ENCODE results near the gene ZNF629. TPM values are rescaled to one million over a fixed set of nuclear protein-coding genes. Genes with fewer than 3 reads are reported as not detected.
"Not testable (repeated sequence)": the region's sequence is repeated elsewhere in the genome, so short reads cannot be mapped to it uniquely, and the experiment has no call there.

Gene ZNF629
- total and polyA plus RNA-seq, 4 donors, result 5.7 to 16.3 (median 9.0) TPM

- peaks cover 0 to 4% (median 0%) of the 10 kb centered on the region in 5 donors for H3K4me1 ChIP-seq (ENCODE audit: control insufficient read depth in 5 of 5, insufficient read depth in 5 of 5, low read length in 5 of 5)
- no peaks in the 10 kb centered on the region for H3K27me3 ChIP-seq (ENCODE audit: control insufficient read depth in 3 of 3, insufficient read depth in 3 of 3, low read length in 2 of 3)
- no peaks in the 10 kb centered on the region for H3K9me3 ChIP-seq (ENCODE audit: control insufficient read depth in 4 of 4, insufficient read depth in 3 of 4, low read length in 3 of 4)
- DNase-seq (no peak), ATAC-seq (ENCODE audit: insufficient read depth, low FRiP score) (no peak)
- TF ChIP-seq CTCF (IDR thresholded peaks at IDR 0.05; ENCODE audit: control extremely low read depth, extremely low read depth), result no peak
- H3K9ac ChIP-seq (ENCODE audit: insufficient read depth in 1 of 2, low read length in 2 of 2), result no peak overlapping the region
- WGBS, 2 donors, result 76 to 87% methylated on average over 15 of the region's 15 CpGs
- peaks cover 0 to 6% (median 1%) of the 10 kb centered on the region in 4 donors for H3K36me3 ChIP-seq (ENCODE audit: control insufficient read depth in 4 of 4, insufficient read depth in 4 of 4, low read length in 4 of 4)
- no peak overlapping the region for H3K4me3 ChIP-seq
- H3K27ac ChIP-seq (ENCODE audit: low read depth in 1 of 2, low read length in 1 of 2), result peak overlapping the region in 1 of 2 donors; percentile 12
Measured at GRCh38 chr16:30829130-30830071, 42.4 kb upstream of the ZNF629 start.

- no peaks in the 10 kb centered on the region for H3K27me3 ChIP-seq (ENCODE audit: control insufficient read depth in 3 of 3, insufficient read depth in 3 of 3, low read length in 2 of 3)
- no peaks in the 10 kb centered on the region for H3K36me3 ChIP-seq (ENCODE audit: control insufficient read depth in 4 of 4, insufficient read depth in 4 of 4, low read length in 4 of 4)
- H3K27ac ChIP-seq (ENCODE audit: low read depth in 1 of 2, low read length in 1 of 2), result no peak overlapping the region
- 89 to 91% methylated on average over 17 of the region's 17 CpGs for WGBS, 2 donors
- ATAC-seq (ENCODE audit: insufficient read depth, low FRiP score) (no peak), DNase-seq (no peak)
- H3K9ac ChIP-seq (ENCODE audit: insufficient read depth in 1 of 2, low read length in 2 of 2), result no peak overlapping the region
- no peaks in the 10 kb centered on the region for H3K9me3 ChIP-seq (ENCODE audit: control insufficient read depth in 4 of 4, insufficient read depth in 3 of 4, low read length in 3 of 4)
- no peaks in the 10 kb centered on the region for H3K4me1 ChIP-seq (ENCODE audit: control insufficient read depth in 5 of 5, insufficient read depth in 5 of 5, low read length in 5 of 5)
- no peak for TF ChIP-seq CTCF (IDR thresholded peaks at IDR 0.05; ENCODE audit: control extremely low read depth, extremely low read depth)
- H3K4me3 ChIP-seq, result no peak overlapping the region
Measured at GRCh38 chr16:30821891-30822290, 34.9 kb upstream of the ZNF629 start.

GRCh38 chr16:30821441-30821840 lies 34.4 kb upstream of the ZNF629 start:
- DNase-seq; H3K27ac ChIP-seq (ENCODE audit: low read depth in 1 of 2, low read length in 1 of 2); ATAC-seq (ENCODE audit: insufficient read depth, low FRiP score); H3K9ac ChIP-seq (ENCODE audit: insufficient read depth in 1 of 2, low read length in 2 of 2); H3K4me3 ChIP-seq; H3K4me1 ChIP-seq (ENCODE audit: control insufficient read depth in 5 of 5, insufficient read depth in 5 of 5, low read length in 5 of 5); H3K36me3 ChIP-seq (ENCODE audit: control insufficient read depth in 4 of 4, insufficient read depth in 4 of 4, low read length in 4 of 4); H3K27me3 ChIP-seq (ENCODE audit: control insufficient read depth in 3 of 3, insufficient read depth in 3 of 3, low read length in 2 of 3); H3K9me3 ChIP-seq (ENCODE audit: control insufficient read depth in 4 of 4, insufficient read depth in 3 of 4, low read length in 3 of 4): not testable (repeated sequence)
- WGBS, 2 donors, result 85 to 90% methylated on average over 9 of the region's 9 CpGs

- Histone ChIP-seq H3K27me3 (ENCODE audit: control insufficient read depth in 3 of 3, insufficient read depth in 3 of 3, low read length in 2 of 3) (no peaks in the 10 kb centered on the region), H3K27ac (ENCODE audit: low read depth in 1 of 2, low read length in 1 of 2) (no peak overlapping the region), H3K36me3 (ENCODE audit: control insufficient read depth in 4 of 4, insufficient read depth in 4 of 4, low read length in 4 of 4) (no peaks in the 10 kb centered on the region), H3K4me3 (no peak overlapping the region), H3K4me1 (ENCODE audit: control insufficient read depth in 5 of 5, insufficient read depth in 5 of 5, low read length in 5 of 5) (no peaks in the 10 kb centered on the region), H3K9ac (ENCODE audit: insufficient read depth in 1 of 2, low read length in 2 of 2) (no peak overlapping the region), H3K9me3 (ENCODE audit: control insufficient read depth in 4 of 4, insufficient read depth in 3 of 4, low read length in 3 of 4) (no peaks in the 10 kb centered on the region)
- DNase-seq (no peak), ATAC-seq (ENCODE audit: insufficient read depth, low FRiP score) (no peak)
- WGBS, 2 donors, result 87 to 91% methylated on average over 34 of the region's 34 CpGs
- TF ChIP-seq CTCF (IDR thresholded peaks at IDR 0.05; ENCODE audit: control extremely low read depth, extremely low read depth), result no peak
Measured at GRCh38 chr16:30820952-30821421, 34.0 kb upstream of the ZNF629 start.
